ENCODE measurements around the gene GAA.

DNA sequence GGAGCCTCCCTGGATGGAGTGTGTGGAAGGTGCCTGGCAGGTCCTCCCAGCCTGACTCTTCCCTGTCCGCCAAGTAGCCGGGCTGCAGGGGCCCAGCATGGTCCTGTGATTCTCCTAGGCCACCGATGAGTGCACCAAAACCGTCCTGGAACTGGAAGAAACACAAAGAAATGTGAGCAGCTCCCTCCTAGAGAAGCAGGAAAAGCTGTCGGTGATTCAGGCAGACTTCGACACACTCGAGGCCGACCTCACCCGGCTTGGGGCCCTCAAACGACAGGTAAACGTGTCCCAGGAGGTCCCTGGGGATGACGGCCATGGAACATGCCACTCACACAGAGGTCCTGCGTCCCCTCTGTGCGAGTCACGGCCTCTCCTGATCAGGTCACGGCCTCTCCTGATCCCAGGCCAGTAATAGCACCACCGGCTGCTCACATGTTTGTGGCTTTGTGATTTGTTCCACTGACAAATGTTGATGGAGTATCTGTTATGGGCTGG, 4.2 kb upstream of the GAA start:
- TF ChIP-seq, protein P1, sequence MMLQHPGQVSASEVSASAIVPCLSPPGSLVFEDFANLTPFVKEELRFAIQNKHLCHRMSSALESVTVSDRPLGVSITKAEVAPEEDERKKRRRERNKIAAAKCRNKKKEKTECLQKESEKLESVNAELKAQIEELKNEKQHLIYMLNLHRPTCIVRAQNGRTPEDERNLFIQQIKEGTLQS (IDR thresholded peaks at IDR 0.05) = no peak
- TF ChIP-seq JUND (IDR thresholded peaks at IDR 0.05) (no peak), RAD21 (IDR thresholded peaks at IDR 0.05; ENCODE audit: low read depth) (no peak), SIN3A (IDR thresholded peaks at IDR 0.05; ENCODE audit: low read depth) (no peak), POLR2A (IDR thresholded peaks at IDR 0.05; ENCODE audit: borderline replicate concordance, extremely low read depth, insufficient read depth, insufficient read length) (no peak), EZH2 (IDR thresholded peaks at IDR 0.05) (no peak)
- TF ChIP-seq, protein P2, sequence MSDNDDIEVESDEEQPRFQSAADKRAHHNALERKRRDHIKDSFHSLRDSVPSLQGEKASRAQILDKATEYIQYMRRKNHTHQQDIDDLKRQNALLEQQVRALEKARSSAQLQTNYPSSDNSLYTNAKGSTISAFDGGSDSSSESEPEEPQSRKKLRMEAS (IDR thresholded peaks at IDR 0.05) = no peak

All from HCT116 (cell line).